Pancreas (tissue), 10 donors: ENCODE results near the gene ARFGAP1. TPM values are rescaled to one million over a fixed set of nuclear protein-coding genes. Genes with fewer than 3 reads are reported as not detected.

Experiments used
- ATAC-seq, 4 donors: fragments of 200-7000 bp; cut with Tn5 transposase; one replicate each; pipeline versions ENCODE4 v1.8.0 to v1.9.1; 2020; ENCODE audit warnings: mild to moderate bottlenecking in 4 of 4, moderate library complexity in 4 of 4
- DNase-seq, 6 donors: peaks; one replicate each; pipeline ENCODE4 v3.0.0-alpha.2; 2020
- FAIRE-seq: peaks from 2 replicates; lab custom pipeline; 2012; peaks lifted over from hg19 to GRCh38; lab: Jason Lieb, UNC
- H3K27ac ChIP-seq, 4 donors: fragments of 200-600 bp; sonication (generic); 1 replicate in 3 of 4; 2 replicates in 1 of 4; pipeline versions ENCODE4 v1.5.0 to v1.8.0; 2020
- H3K27me3 ChIP-seq, 4 donors: fragments of 200-600 bp; one replicate each; pipeline ENCODE4 v1.8.0; 2021
- H3K36me3 ChIP-seq, 3 donors: fragments of 200-600 bp; sonication (generic) in 1 of 3; one replicate each; pipeline versions ENCODE4 v1.5.0 to v1.8.0; 2020 to 2021
- H3K4me1 ChIP-seq, 3 donors: fragments of 200-600 bp; one replicate each; pipeline ENCODE4 v1.8.0; 2021
- H3K4me3 ChIP-seq, 4 donors: fragments of 200-600 bp; sonication (generic) in 2 of 4; one replicate each; pipeline versions ENCODE4 v1.5.0 to v1.8.0; 2020 to 2021
- H3K9me3 ChIP-seq, 4 donors: fragments of 200-600 bp; one replicate each; pipeline ENCODE4 v1.8.0; 2021
- CTCF ChIP-seq, 4 donors: fragments of 200-600 bp; sonication (generic) in 3 of 4; IDR thresholded peaks; one replicate each; pipeline versions ENCODE4 v1.5.0 to v1.8.0; 2021; ENCODE audit warnings: antibody characterized with exemption in 4 of 4
- WGBS, 2 donors: extraction: QIAGEN DNeasy Blood & Tissue Kit; methylation state at CpG; one replicate each; pipeline ENCODE4 v1.1.7; 2013; 5-methylcytosine and 5-hydroxymethylcytosine counted together
- intact Hi-C, 3 donors: fragments of 100-400 bp; cut with DNase I; formaldehyde crosslinking; loops; one replicate each; pipeline versions ENCODE4 v1.11.1 to v1.14.2; 2022
- polyA plus RNA-seq, 2 donors: library from polyadenylated mRNA; stranded (reverse); fragments of 200-250 nt; gene quantifications; one replicate each; pipeline ENCODE4 v1.2.3, GENCODE V29; 2013
- total RNA-seq, 6 donors: library from RNA; stranded (reverse); fragmentation: NEBNext Ultra II Directional in 4 of 6; extraction: Animal tissue kit (Norgen Biotek cat#: 25700) in 4 of 6; gene quantifications; one replicate each; pipeline versions ENCODE4 v1.2.1 to v1.2.4, GENCODE V29; 2021 to 2023
- donor health status: healthy with polysubstance abuse.
- donor health status: DM: no; HTN: no; CAD: no; lungs with moderate emphysema.
- donor health status: DM: no; HTN: no; CAD: no.
- donor health status: control.
- donor health status: control.
- donor health status: Bipolar disorder and iron deficiency.
- donor health status: DM: yes; HTN: yes; CAD: no.
- donor health status: DM: no; HTN: no; CAD: no.
- donor health status: DM: no; HTN: no; CAD: no.
- donor health status: DM: yes; HTN: yes; CAD: no.

Gene ARFGAP1
- total and polyA plus RNA-seq, 8 donors, result 34.0 to 251 (median 53.3) TPM

- Histone ChIP-seq H3K27ac (no peak overlapping the region), H3K36me3 (no peaks in the 10 kb centered on the region), H3K4me1 (no peaks in the 10 kb centered on the region), H3K27me3 (peaks cover 0 to 3% (median 0%) of the 10 kb centered on the region in 4 donors), H3K9me3 (no peaks in the 10 kb centered on the region), H3K4me3 (no peak overlapping the region)
- intact Hi-C loops, result no loop called here
- FAIRE-seq, result no peak
- TF ChIP-seq CTCF (IDR thresholded peaks at IDR 0.05), result no peak
- no peak for ATAC-seq
- DNase-seq, result peak in 1 of 6 donors; percentile 62
- WGBS, 2 donors, result 78 to 83% methylated on average over 30 of the region's 30 CpGs
Measured at GRCh38 chr20:63239431-63239830, 33.2 kb upstream of the ARFGAP1 start.

- DNase-seq, result no peak
- WGBS, 2 donors, result 73 to 77% methylated on average over 9 to 11 of the region's 11 CpGs
- no peaks in the 10 kb centered on the region for H3K36me3 ChIP-seq
- no peak overlapping the region for H3K4me3 ChIP-seq
- H3K27me3 ChIP-seq, result peaks cover 0 to 3% (median 0%) of the 10 kb centered on the region in 4 donors
- intact Hi-C loops, result no loop called here
- no peak for ATAC-seq
- no peaks in the 10 kb centered on the region for H3K4me1 ChIP-seq
- H3K27ac ChIP-seq, result no peak overlapping the region
- no peak for FAIRE-seq
- H3K9me3 ChIP-seq, result no peaks in the 10 kb centered on the region
- no peak for TF ChIP-seq CTCF (IDR thresholded peaks at IDR 0.05)
Measured at GRCh38 chr20:63240004-63240403, 32.6 kb upstream of the ARFGAP1 start.

- Histone ChIP-seq H3K27me3 (no peaks in the 10 kb centered on the region), H3K9me3 (no peaks in the 10 kb centered on the region), H3K27ac (no peak overlapping the region), H3K4me1 (no peaks in the 10 kb centered on the region), H3K4me3 (no peak overlapping the region), H3K36me3 (no peaks in the 10 kb centered on the region)
- FAIRE-seq (no peak), ATAC-seq (no peak), DNase-seq (no peak)
- no peak for TF ChIP-seq CTCF (IDR thresholded peaks at IDR 0.05)
- intact Hi-C loops, result no loop called here
- WGBS, 2 donors, result 15% methylated on average over 11 of the region's 11 CpGs
Measured at GRCh38 chr20:63241272-63241671, 31.3 kb upstream of the ARFGAP1 start.

GRCh38 chr20:63242736-63243135 is 29.9 kb upstream of the ARFGAP1 start:
- no peaks in the 10 kb centered on the region for H3K27me3 ChIP-seq
- intact Hi-C loops, result no loop called here
- no peak for TF ChIP-seq CTCF (IDR thresholded peaks at IDR 0.05)
- FAIRE-seq (no peak), ATAC-seq (no peak), DNase-seq (no peak)
- no peaks in the 10 kb centered on the region for H3K36me3 ChIP-seq
- H3K4me1 ChIP-seq, result no peaks in the 10 kb centered on the region
- H3K9me3 ChIP-seq, result no peaks in the 10 kb centered on the region
- WGBS, 2 donors, result 78 to 87% methylated on average over 21 of the region's 21 CpGs
- H3K4me3 ChIP-seq, result no peak overlapping the region
- H3K27ac ChIP-seq, result no peak overlapping the region

- no peaks in the 10 kb centered on the region for H3K4me1 ChIP-seq
- TF ChIP-seq CTCF (IDR thresholded peaks at IDR 0.05), result no peak
- 70 to 80% methylated on average over 21 to 25 of the region's 25 CpGs for WGBS, 2 donors
- no peaks in the 10 kb centered on the region for H3K9me3 ChIP-seq
- H3K4me3 ChIP-seq, result no peak overlapping the region
- no peak for ATAC-seq
- no peak for FAIRE-seq
- DNase-seq, result no peak
- H3K27ac ChIP-seq, result no peak overlapping the region
- no peaks in the 10 kb centered on the region for H3K36me3 ChIP-seq
- intact Hi-C loops, result no loop called here
- peaks cover 0 to 4% (median 0%) of the 10 kb centered on the region in 4 donors for H3K27me3 ChIP-seq
Measured at GRCh38 chr20:63243604-63244247, 28.9 kb upstream of the ARFGAP1 start.
